Measurements from ENCODE around the gene APOD. TPM values are rescaled to one million over a fixed set of nuclear protein-coding genes. Genes with fewer than 3 reads are reported as not detected.

APOD gene
- total and polyA plus RNA-seq, 2 of the 8 experiments (the other 6 are each of a cell fraction or from before 2014, with no cell fraction given): not detected

DNA sequence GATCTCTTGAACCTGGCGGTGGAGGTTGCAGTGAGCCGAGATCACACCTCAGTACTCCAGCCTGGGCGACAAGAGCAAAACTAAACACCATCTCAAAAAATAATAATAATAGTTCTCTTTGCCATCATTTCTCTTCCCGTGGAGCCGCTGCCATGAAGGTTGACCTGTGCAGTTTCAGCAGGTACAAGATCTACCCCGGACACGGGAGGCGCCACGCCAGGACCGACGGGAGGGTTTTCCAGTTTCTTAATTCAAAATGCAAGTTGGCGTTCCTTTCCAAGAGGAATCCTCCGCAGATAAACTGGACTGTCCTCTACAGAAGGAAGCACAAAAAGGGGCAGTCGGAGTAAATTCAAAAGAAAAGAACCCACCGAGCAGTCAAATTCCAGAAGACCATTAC is 29.3 kb downstream of the APOD start:
- Histone ChIP-seq H4K91ac (replicated peaks; ENCODE audit: insufficient read length, low read length) (no peak overlapping the region), H3K27me3 (replicated peaks in 1 of 4; ENCODE audit: control insufficient read depth in 3 of 4, extremely low read depth in 1 of 4, insufficient read depth in 3 of 4, low read length in 3 of 4) (no peaks in the 10 kb centered on the region; a peak in 2 of 7 replicates), H3K23ac (ENCODE audit: insufficient read length) (no peak overlapping the region), H3K4me3 (ENCODE audit: extremely low read depth in 1 of 4, insufficient read depth in 2 of 4, low read depth in 3 of 4, low read length in 4 of 4) (no peak overlapping the region), H3K23me2 (ENCODE audit: low read depth, low read length) (no peaks in the 10 kb centered on the region), H3K18ac (ENCODE audit: extremely low read depth, low read length) (no peak overlapping the region), H2BK15ac (ENCODE audit: low read length) (no peak overlapping the region), H4K20me1 (replicated peaks in 1 of 2; ENCODE audit: control insufficient read depth in 1 of 2, insufficient read depth in 2 of 2, low read length in 2 of 2) (no peaks in the 10 kb centered on the region), H2AK5ac (ENCODE audit: low read depth, low read length) (no peak overlapping the region), H3K79me2 (ENCODE audit: control insufficient read depth in 1 of 2, insufficient read depth in 2 of 2, low read length in 2 of 2) (no peaks in the 10 kb centered on the region), H4K5ac (ENCODE audit: insufficient read length, low read depth, low read length) (no peak overlapping the region), H4K8ac (ENCODE audit: extremely low read depth, insufficient read depth, low read length) (no peak overlapping the region), H3K4me2 (ENCODE audit: insufficient read depth in 1 of 2, low read depth in 2 of 2, low read length in 2 of 2) (no peak overlapping the region), H3K79me1 (ENCODE audit: low read depth, low read length) (no peaks in the 10 kb centered on the region), H2BK12ac (ENCODE audit: low read depth, low read length) (no peak overlapping the region), H3K9me3 (ENCODE audit: insufficient read depth in 2 of 2, low read depth in 1 of 2, low read length in 1 of 2) (no peaks in the 10 kb centered on the region), H2BK20ac (ENCODE audit: low read length) (no peak overlapping the region), H3K56ac (replicated peaks; ENCODE audit: insufficient read length, low read depth, low read length) (no peak overlapping the region), H3K14ac (ENCODE audit: insufficient read length) (no peak overlapping the region), H2AFZ (ENCODE audit: low read length) (no peak overlapping the region), H3K4ac (replicated peaks; ENCODE audit: insufficient read length, low read depth, low read length) (no peak overlapping the region), H3K27ac (ENCODE audit: low read depth, low read length) (no peak overlapping the region), H3K36me3 (ENCODE audit: control insufficient read depth in 2 of 4, insufficient read depth in 4 of 4, low read length in 3 of 4) (no peaks in the 10 kb centered on the region), H2BK5ac (ENCODE audit: low read depth, low read length) (no peak overlapping the region), H3K9ac (replicated peaks in 1 of 4; ENCODE audit: extremely low read depth in 1 of 4, low read depth in 3 of 4, low read length in 3 of 4) (no peak overlapping the region), H2BK120ac (replicated peaks; ENCODE audit: low read depth, low read length) (no peak overlapping the region), H3K4me1 (replicated peaks in 1 of 4; ENCODE audit: control insufficient read depth in 3 of 4, insufficient read depth in 4 of 4, low read length in 3 of 4) (peaks cover 0 to 3% (median under 1%) of the 10 kb centered on the region in 4 experiments; a peak in 1 of 7 replicates)
- 91% methylated on average over 15 of the region's 15 CpGs; no CpG with 5 or more reads in 1 of the 2 experiments for WGBS, 2 experiments (ENCODE audit: extremely low coverage in 1 of 2, insufficient coverage in 1 of 2, insufficient read length in 1 of 2, insufficient replicate concordance in 2 of 2, low coverage in 1 of 2, low lambda C conversion rate in 2 of 2, missing lambda C conversion rate in 1 of 2)
- ChIA-PET POLR2A (ENCODE audit: partially characterized antibody) (interaction anchor here (1.3 to 1.5 kb wide), 2 partner anchors 11 to 13 kb away, joined by 3 to 5 read pairs; partner anchors contain the start of gene PPP1R2), CTCF (ENCODE audit: partially characterized antibody) (interaction anchor here (0.8 to 2.5 kb wide), 2 partner anchors 10 to 12 kb away, joined by 5 to 9 read pairs; no protein-coding TSS in a partner anchor)
- DNase-seq (ENCODE audit: low read depth in 1 of 2, low spot score in 2 of 2) (no peak), FAIRE-seq (no peak)
- TF ChIP-seq HDAC2 (IDR thresholded peaks at IDR 0.05; ENCODE audit: borderline replicate concordance in 1 of 2, low read depth in 2 of 2, low read length in 2 of 2) (no peak), MAFK (IDR thresholded peaks at IDR 0.05; ENCODE audit: low read depth, low read length) (no peak), CTBP2 (IDR thresholded peaks at IDR 0.05; ENCODE audit: borderline replicate concordance, insufficient read depth, insufficient read length, low read length) (no peak), POLR2AphosphoS5 (IDR thresholded peaks at IDR 0.05; ENCODE audit: low read depth, low read length) (no peak), CHD1 (IDR thresholded peaks at IDR 0.05; ENCODE audit: low read depth, low read length) (no peak), JUND (IDR thresholded peaks at IDR 0.05; ENCODE audit: low read length) (no peak), RBBP5 (IDR thresholded peaks at IDR 0.05; ENCODE audit: borderline replicate concordance, low read depth, low read length) (no peak), SIX5 (IDR thresholded peaks at IDR 0.05; ENCODE audit: low read depth, low read length) (no peak), SRF (IDR thresholded peaks at IDR 0.05; ENCODE audit: low read depth, low read length) (no peak), ZNF274 (IDR thresholded peaks at IDR 0.05; ENCODE audit: borderline replicate concordance, extremely low read depth, low read length) (no peak), GTF2F1 (IDR thresholded peaks at IDR 0.05; ENCODE audit: borderline replicate concordance, low read depth, low read length) (no peak), CBX8 (IDR thresholded peaks at IDR 0.05; ENCODE audit: borderline replicate concordance, low read depth, low read length) (no peak), RNF2 (IDR thresholded peaks at IDR 0.05; ENCODE audit: borderline replicate concordance, low read depth, low read length, missing control alignments, poor library complexity, severe bottlenecking) (no peak)
